OCI-LY1 (cell line): ENCODE results near the gene KRT32.

ENCODE experiments used
- EZH2 ChIP-seq: fragments of 200-600 bp; sonication (generic), shearing (Covaris generic); IDR thresholded peaks from 2 replicates; pipeline ENCODE4 v1.8.0; 2017; ENCODE audit warnings: borderline replicate concordance, mixed run types, mild to moderate bottlenecking, antibody characterized with exemption, low read length, moderate library complexity, mixed read lengths
- TF ChIP-seq, protein P1 (sequence below): fragments of 200-600 bp; sonication (generic), shearing (Covaris generic); IDR thresholded peaks from 2 replicates; pipeline ENCODE4 v1.5.1; 2017; ENCODE audit warnings: mild to moderate bottlenecking, antibody characterized with exemption, low read length, moderate library complexity, mixed read lengths

DNA sequence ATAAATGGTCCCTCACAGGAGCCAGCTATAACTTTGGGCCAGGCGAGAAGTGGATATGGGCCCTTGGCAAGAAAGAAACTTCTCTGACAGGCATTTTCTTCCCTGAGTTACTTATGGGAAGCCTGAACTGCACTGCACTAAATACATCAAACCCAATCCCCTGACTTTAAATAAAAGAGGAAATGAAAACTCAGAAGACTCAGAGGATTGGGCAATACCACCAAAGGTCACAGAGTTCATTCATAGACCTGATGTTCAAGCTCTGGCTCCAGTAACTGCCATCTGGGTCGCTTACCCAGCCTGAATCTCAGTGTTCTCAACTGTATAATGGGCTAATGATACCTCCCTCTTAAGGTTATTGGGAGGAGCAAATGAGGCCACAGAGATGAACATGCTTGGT, 12.9 kb upstream of the KRT32 start:
- no peak for TF ChIP-seq EZH2
- TF ChIP-seq, protein P1, sequence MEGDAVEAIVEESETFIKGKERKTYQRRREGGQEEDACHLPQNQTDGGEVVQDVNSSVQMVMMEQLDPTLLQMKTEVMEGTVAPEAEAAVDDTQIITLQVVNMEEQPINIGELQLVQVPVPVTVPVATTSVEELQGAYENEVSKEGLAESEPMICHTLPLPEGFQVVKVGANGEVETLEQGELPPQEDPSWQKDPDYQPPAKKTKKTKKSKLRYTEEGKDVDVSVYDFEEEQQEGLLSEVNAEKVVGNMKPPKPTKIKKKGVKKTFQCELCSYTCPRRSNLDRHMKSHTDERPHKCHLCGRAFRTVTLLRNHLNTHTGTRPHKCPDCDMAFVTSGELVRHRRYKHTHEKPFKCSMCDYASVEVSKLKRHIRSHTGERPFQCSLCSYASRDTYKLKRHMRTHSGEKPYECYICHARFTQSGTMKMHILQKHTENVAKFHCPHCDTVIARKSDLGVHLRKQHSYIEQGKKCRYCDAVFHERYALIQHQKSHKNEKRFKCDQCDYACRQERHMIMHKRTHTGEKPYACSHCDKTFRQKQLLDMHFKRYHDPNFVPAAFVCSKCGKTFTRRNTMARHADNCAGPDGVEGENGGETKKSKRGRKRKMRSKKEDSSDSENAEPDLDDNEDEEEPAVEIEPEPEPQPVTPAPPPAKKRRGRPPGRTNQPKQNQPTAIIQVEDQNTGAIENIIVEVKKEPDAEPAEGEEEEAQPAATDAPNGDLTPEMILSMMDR, result no peak
